A673 (cell line): ENCODE measurements around the gene PRCD. TPM values are rescaled to one million over a fixed set of nuclear protein-coding genes. Genes with fewer than 3 reads are reported as not detected.

Experiments used
- BruUV-seq: library from RNA; stranded (reverse); fragments of 400-500 nt; replicated peaks from 2 replicates; lab custom pipeline; 2021; lab: Mats Ljungman, UMichigan
- CTCF ChIA-PET: fragments of 300-600 bp; sonication (Branson Sonifier 250); formaldehyde crosslinking; loops from one replicate; lab custom pipeline; 2022; ENCODE audit warnings: antibody characterized with exemption; lab: Charles Lee
- POLR2A ChIA-PET: fragments of 300-600 bp; sonication (Branson Sonifier 250); formaldehyde crosslinking; loops from one replicate; lab custom pipeline; 2022; ENCODE audit warnings: antibody characterized with exemption; ENCODE audit not compliant: low non-redundant PET; lab: Charles Lee
- DNase-seq: peaks from one replicate; pipeline ENCODE4 v3.0.0-alpha.2; 2015; ENCODE audit warnings: low spot score
- H3K27ac ChIP-seq: fragments of 200-600 bp; sonication (generic); 2 replicates; pipeline ENCODE4 v1.5.1; 2016; ENCODE audit warnings: mixed run types, low read depth, mild to moderate bottlenecking, mixed read lengths, antibody characterized with exemption, low read length; ENCODE audit not compliant: poor library complexity, severe bottlenecking
- H3K27me3 ChIP-seq: fragments of 200-600 bp; sonication (generic); replicated peaks from 2 replicates; pipeline ENCODE4 v1.6.1; 2017; ENCODE audit warnings: mixed run types, low read depth, mild to moderate bottlenecking, mixed read lengths, antibody characterized with exemption, low read length; ENCODE audit not compliant: insufficient read depth, poor library complexity
- H3K36me3 ChIP-seq: fragments of 200-600 bp; sonication (generic); 2 replicates; pipeline ENCODE4 v1.6.1; 2016; ENCODE audit warnings: mixed run types, mild to moderate bottlenecking, mixed read lengths, antibody characterized with exemption, low read length; ENCODE audit not compliant: insufficient read depth, poor library complexity, severe bottlenecking
- H3K4me1 ChIP-seq: fragments of 200-600 bp; sonication (generic); 2 replicates; pipeline ENCODE4 v1.6.1; 2017; ENCODE audit warnings: mixed run types, mild to moderate bottlenecking, mixed read lengths, antibody characterized with exemption, low read length; ENCODE audit not compliant: insufficient read depth, poor library complexity, severe bottlenecking
- H3K4me3 ChIP-seq: fragments of 200-600 bp; sonication (generic); 2 replicates; pipeline ENCODE4 v1.5.1; 2016; ENCODE audit warnings: low read depth, mixed run types, mild to moderate bottlenecking, mixed read lengths, low read length; ENCODE audit not compliant: poor library complexity, severe bottlenecking
- H3K9me3 ChIP-seq: fragments of 200-600 bp; sonication (generic); 2 replicates; pipeline ENCODE4 v1.6.1; 2016; ENCODE audit warnings: mixed run types, low read depth, mild to moderate bottlenecking, mixed read lengths, antibody characterized with exemption, low read length; ENCODE audit not compliant: poor library complexity, severe bottlenecking
- EZH2 ChIP-seq: fragments of 200-600 bp; sonication (generic); IDR thresholded peaks from 2 replicates; pipeline ENCODE4 v1.6.1; 2017; ENCODE audit warnings: borderline replicate concordance, low read depth, mild to moderate bottlenecking, mixed read lengths, antibody characterized with exemption, low read length; ENCODE audit not compliant: poor library complexity, severe bottlenecking
- intact Hi-C: fragments of 100-400 bp; cut with micrococcal nuclease; formaldehyde crosslinking; loops from one replicate; pipeline ENCODE4 v1.10.0; 2022; ENCODE audit not compliant: unreplicated experiment
- total RNA-seq: library from RNA; stranded (reverse); gene quantifications from 2 replicates; pipeline ENCODE4 v1.2.3, GENCODE V29; 2021
- TF ChIP-seq, protein P1 (sequence below): fragments of 300-800, 200-600 bp; sonication (generic); conservative IDR thresholded peaks from 2 replicates; pipeline ENCODE4 v1.5.1; 2017; ENCODE audit warnings: low read depth, mild to moderate bottlenecking, antibody characterized with exemption, low read length, moderate library complexity, mixed read lengths

The PRCD gene
- total RNA-seq, 1 experiment from 2014 or later, result not detected

GRCh38 chr17:76586741-76587487 lies 47.1 kb downstream of the PRCD start:
- Histone ChIP-seq H3K27ac (no peak overlapping the region), H3K27me3 (peaks cover 28% of the 10 kb centered on the region), H3K4me1 (peaks cover 8% of the 10 kb centered on the region), H3K4me3 (no peak overlapping the region), H3K36me3 (no peaks in the 10 kb centered on the region), H3K9me3 (no peaks in the 10 kb centered on the region)
- TF ChIP-seq, protein P1, sequence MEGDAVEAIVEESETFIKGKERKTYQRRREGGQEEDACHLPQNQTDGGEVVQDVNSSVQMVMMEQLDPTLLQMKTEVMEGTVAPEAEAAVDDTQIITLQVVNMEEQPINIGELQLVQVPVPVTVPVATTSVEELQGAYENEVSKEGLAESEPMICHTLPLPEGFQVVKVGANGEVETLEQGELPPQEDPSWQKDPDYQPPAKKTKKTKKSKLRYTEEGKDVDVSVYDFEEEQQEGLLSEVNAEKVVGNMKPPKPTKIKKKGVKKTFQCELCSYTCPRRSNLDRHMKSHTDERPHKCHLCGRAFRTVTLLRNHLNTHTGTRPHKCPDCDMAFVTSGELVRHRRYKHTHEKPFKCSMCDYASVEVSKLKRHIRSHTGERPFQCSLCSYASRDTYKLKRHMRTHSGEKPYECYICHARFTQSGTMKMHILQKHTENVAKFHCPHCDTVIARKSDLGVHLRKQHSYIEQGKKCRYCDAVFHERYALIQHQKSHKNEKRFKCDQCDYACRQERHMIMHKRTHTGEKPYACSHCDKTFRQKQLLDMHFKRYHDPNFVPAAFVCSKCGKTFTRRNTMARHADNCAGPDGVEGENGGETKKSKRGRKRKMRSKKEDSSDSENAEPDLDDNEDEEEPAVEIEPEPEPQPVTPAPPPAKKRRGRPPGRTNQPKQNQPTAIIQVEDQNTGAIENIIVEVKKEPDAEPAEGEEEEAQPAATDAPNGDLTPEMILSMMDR, result no peak
- no peak for TF ChIP-seq EZH2
- intact Hi-C loops, result no loop called here
- ChIA-PET POLR2A (no interaction called here), CTCF (no interaction called here)
- DNase-seq, result no peak
- no TSS peak for BruUV-seq

GRCh38 chr17:76588182-76588581 lies 48.3 kb downstream of the PRCD start:
- no peak overlapping the region for H3K4me3 ChIP-seq
- peaks cover 8% of the 10 kb centered on the region for H3K4me1 ChIP-seq
- ChIA-PET CTCF (no interaction called here), POLR2A (no interaction called here)
- no peak for TF ChIP-seq EZH2
- TF ChIP-seq, protein P1, result no peak
- no peaks in the 10 kb centered on the region for H3K9me3 ChIP-seq
- H3K27ac ChIP-seq, result no peak overlapping the region
- no TSS peak for BruUV-seq
- intact Hi-C loops, result no loop called here
- H3K27me3 ChIP-seq, result peaks cover 28% of the 10 kb centered on the region
- DNase-seq, result no peak
- H3K36me3 ChIP-seq, result no peaks in the 10 kb centered on the region

DNA sequence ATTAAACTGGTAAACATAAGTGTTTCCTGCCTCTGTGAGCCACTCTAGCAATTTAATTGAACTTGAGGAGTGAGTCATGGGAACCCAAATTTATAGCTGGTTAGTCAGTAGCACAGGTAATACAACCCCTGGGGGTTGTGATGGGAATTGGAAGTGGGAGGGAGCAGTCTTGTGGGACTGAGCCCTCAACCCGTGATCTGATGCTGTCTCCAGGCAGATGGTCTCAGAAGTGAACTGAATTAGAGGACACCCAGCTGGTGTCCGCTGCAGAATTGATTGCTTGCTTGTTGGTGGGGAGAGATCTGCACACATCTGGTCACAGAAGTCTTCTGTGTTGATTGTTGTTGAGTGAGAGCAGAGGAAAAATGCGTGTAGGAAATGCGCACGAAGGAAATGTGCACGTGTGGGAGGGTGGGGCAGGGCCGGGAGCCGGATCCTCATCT lies 53.6 kb downstream of the PRCD start:
- ChIA-PET POLR2A (no interaction called here), CTCF (interaction anchor here (0.7 kb wide), 1 partner anchor 144 kb away, joined by 12 read pairs; no protein-coding TSS in a partner anchor)
- H3K27me3 ChIP-seq, result no peaks in the 10 kb centered on the region
- no peaks in the 10 kb centered on the region for H3K9me3 ChIP-seq
- no peak for DNase-seq
- TF ChIP-seq EZH2, result no peak
- TF ChIP-seq, protein P1, result no peak
- no peak overlapping the region for H3K27ac ChIP-seq
- intact Hi-C loops, result no loop called here
- H3K4me1 ChIP-seq, result no peaks in the 10 kb centered on the region
- BruUV-seq, result no TSS peak
- no peak overlapping the region for H3K4me3 ChIP-seq
- no peaks in the 10 kb centered on the region for H3K36me3 ChIP-seq
